ENCODE measurements around the gene MYL2.

MYL2 gene

GRCh38 chr12:110930348-110931314, 10.3 kb upstream of the MYL2 start:
- no peak for DNase-seq (ENCODE audit: low spot score)

GRCh38 chr12:110929818-110930217, 9.4 kb upstream of the MYL2 start:
- DNase-seq (ENCODE audit: low spot score): no peak

GRCh38 chr12:110928700-110929099, 8.3 kb upstream of the MYL2 start:
- DNase-seq (ENCODE audit: low spot score): no peak

GRCh38 chr12:110927546-110927945, 7.2 kb upstream of the MYL2 start:
- no peak for DNase-seq (ENCODE audit: low spot score)

- no peak for DNase-seq (ENCODE audit: low spot score)
Measured at GRCh38 chr12:110923692-110924334, 3.4 kb upstream of the MYL2 start.

GRCh38 chr12:110923192-110923591, 2.8 kb upstream of the MYL2 start:
- DNase-seq (ENCODE audit: low spot score): no peak

- no peak for DNase-seq (ENCODE audit: low spot score)
Measured at GRCh38 chr12:110922652-110923051, 2.3 kb upstream of the MYL2 start.

GRCh38 chr12:110921262-110921661, 883 bp upstream of the MYL2 start:
- DNase-seq (ENCODE audit: low spot score): no peak

GRCh38 chr12:110919720-110920119, 659 bp downstream of the MYL2 start:
- no peak for DNase-seq (ENCODE audit: low spot score)

- DNase-seq (ENCODE audit: low spot score): no peak
Measured at GRCh38 chr12:110917961-110918360, 2.4 kb downstream of the MYL2 start.

- DNase-seq (ENCODE audit: low spot score): no peak
Measured at GRCh38 chr12:110917467-110917866, 2.9 kb downstream of the MYL2 start.

- no peak for DNase-seq (ENCODE audit: low spot score)
Measured at GRCh38 chr12:110916295-110916875, 4.0 kb downstream of the MYL2 start.

- DNase-seq (ENCODE audit: low spot score): no peak
Measured at GRCh38 chr12:110913119-110914056, 7.0 kb downstream of the MYL2 start.

- no peak for DNase-seq (ENCODE audit: low spot score)
Measured at GRCh38 chr12:110912263-110912662, 8.1 kb downstream of the MYL2 start.

- no peak for DNase-seq (ENCODE audit: low spot score)
Measured at GRCh38 chr12:110908377-110909152, 11.8 kb downstream of the MYL2 start.

GRCh38 chr12:110907583-110907982, 12.8 kb downstream of the MYL2 start:
- no peak for DNase-seq (ENCODE audit: low spot score)

GRCh38 chr12:110906985-110907384, 13.4 kb downstream of the MYL2 start:
- DNase-seq (ENCODE audit: low spot score): no peak

- no peak for DNase-seq (ENCODE audit: low spot score)
Measured at GRCh38 chr12:110906516-110906915, 13.9 kb downstream of the MYL2 start.

GRCh38 chr12:110906083-110906482, 14.3 kb downstream of the MYL2 start:
- no peak for DNase-seq (ENCODE audit: low spot score)

GRCh38 chr12:110903511-110903910, 16.9 kb downstream of the MYL2 start:
- DNase-seq (ENCODE audit: low spot score): no peak

GRCh38 chr12:110901401-110901800, 19.0 kb downstream of the MYL2 start:
- DNase-seq (ENCODE audit: low spot score): no peak

Measured in globus pallidus (tissue), 1 donor.